Occipital lobe (tissue), 3 donors: ENCODE results near the gene TMEM208. TPM values are rescaled to one million over a fixed set of nuclear protein-coding genes. Genes with fewer than 3 reads are reported as not detected.

Experiments used
- DNase-seq: peaks from one replicate; lab custom pipeline; 2025; lab: John Stamatoyannopoulos, UW
- small RNA-seq: library from RNA; depleted of rRNA; stranded (forward); fragments of <200 nt; gene quantifications from one replicate; pipeline ENCODE3, GENCODE V24; 2014
- total RNA-seq: library from RNA; depleted of rRNA; stranded (reverse); fragments of >200 nt; gene quantifications from one replicate; pipeline ENCODE4 v1.2.3, GENCODE V29; 2014

Gene TMEM208
- total RNA-seq, 1 donor from 2014 or later, result 14.7 TPM

- DNase-seq, result no peak
These were observed 50.5 kb downstream of the TMEM208 start for GRCh38 chr16:67277294-67277998.

- no peak for DNase-seq
These were observed 51.3 kb downstream of the TMEM208 start for GRCh38 chr16:67277999-67278772.

Small RNAs within 50 kb of the gene (small RNA-seq; reads per million reads assigned to genes)
- 6.7 reads per million, percentile 91 among the genes with 10 or more reads in this experiment for gene MIR328

Other genes starting within 250 kb of the TMEM208 start
- gene CES4A, start 238.5 kb upstream of the TMEM208 start, total RNA-seq, result 15.4 TPM
- 65.4 TPM for gene CBFB, start 198.0 kb upstream of the TMEM208 start, total RNA-seq
- 19.8 TPM for gene PHAF1, start 117.2 kb upstream of the TMEM208 start, total RNA-seq
- 1.2 TPM for gene B3GNT9, start 76.1 kb upstream of the TMEM208 start, total RNA-seq
- 1.2 TPM for gene TRADD, start 67.2 kb upstream of the TMEM208 start, total RNA-seq
- 2.0 TPM for gene FBXL8, start 67.2 kb upstream of the TMEM208 start, total RNA-seq
- 5.1 TPM for gene HSF4, start 62.4 kb upstream of the TMEM208 start, total RNA-seq
- gene NOL3, start 56.6 kb upstream of the TMEM208 start, total RNA-seq, result 4.1 TPM
- 49.1 TPM for gene MATCAP1, start 43.2 kb upstream of the TMEM208 start, total RNA-seq
- gene EXOC3L1, start 37.0 kb upstream of the TMEM208 start, total RNA-seq, result 0.47 TPM
- 17.8 TPM for gene E2F4, start 35.0 kb upstream of the TMEM208 start, total RNA-seq
- gene ELMO3, start 28.0 kb upstream of the TMEM208 start, total RNA-seq, result 0.16 TPM
- 2.5 TPM for gene FHOD1, start 20.4 kb downstream of the TMEM208 start, total RNA-seq
- gene SLC9A5, start 21.8 kb downstream of the TMEM208 start, total RNA-seq, result 1.2 TPM
- gene PLEKHG4, start 52.4 kb downstream of the TMEM208 start, total RNA-seq, result 2.3 TPM
- gene KCTD19, start 99.6 kb downstream of the TMEM208 start, total RNA-seq, result 0.31 TPM
- 1.4 TPM for gene LRRC36, start 99.7 kb downstream of the TMEM208 start, total RNA-seq
- 2.3 TPM for gene TPPP3, start 166.4 kb downstream of the TMEM208 start, total RNA-seq
- 2.3 TPM for gene ZDHHC1, start 189.3 kb downstream of the TMEM208 start, total RNA-seq
- gene HSD11B2, start 204.0 kb downstream of the TMEM208 start, total RNA-seq, result not detected